WTC11 (cell line): Measurements from ENCODE around the gene C4orf33. TPM values are rescaled to one million over a fixed set of nuclear protein-coding genes. Genes with fewer than 3 reads are reported as not detected.

Experiments
- ATAC-seq: fragments of 200-7000 bp; cut with Tn5 transposase; 2 replicates; pipeline ENCODE4 v1.10.0; 2021; ENCODE audit warnings: mild to moderate bottlenecking, moderate library complexity
- CTCF ChIA-PET: fragments of 300-600 bp; sonication (Branson Sonifier 250); formaldehyde crosslinking; loops from one replicate; lab custom pipeline; 2021; ENCODE audit warnings: antibody characterized with exemption; lab: Charles Lee
- POLR2A ChIA-PET: fragments of 350-600 bp; sonication (Branson Sonifier 250); formaldehyde crosslinking; loops from one replicate; lab custom pipeline; 2021; ENCODE audit warnings: antibody characterized with exemption; lab: Charles Lee
- DNase-seq: peaks from one replicate; pipeline ENCODE4 v3.0.0; 2021; ENCODE audit warnings: low spot score
- H3K27ac Mint-ChIP-seq: 2 replicates; pipeline ENCODE4 v1.8.0; 2021; ENCODE audit warnings: mixed read lengths
- H3K27me3 Mint-ChIP-seq: 2 replicates; pipeline ENCODE4 v1.8.0; 2021; ENCODE audit warnings: low read depth, mild to moderate bottlenecking, moderate library complexity, mixed read lengths
- H3K36me3 Mint-ChIP-seq: 2 replicates; pipeline ENCODE4 v1.8.0; 2021; ENCODE audit warnings: mixed read lengths
- H3K4me1 Mint-ChIP-seq: 2 replicates; pipeline ENCODE4 v1.8.0; 2022; ENCODE audit warnings: mixed read lengths
- H3K4me3 Mint-ChIP-seq: 2 replicates; pipeline ENCODE4 v1.8.0; 2021; ENCODE audit warnings: mild to moderate bottlenecking, moderate library complexity, mixed read lengths
- H3K9me3 Mint-ChIP-seq: 2 replicates; pipeline ENCODE4 v1.8.0; 2021; ENCODE audit warnings: mixed read lengths
- ATF1 ChIP-seq: sonication (generic); formaldehyde crosslinking; IDR thresholded peaks from 2 replicates; pipeline ENCODE4 v1.8.1; 2023; ENCODE audit warnings: mild to moderate bottlenecking, moderate library complexity, missing genetic modification reagents
- CBFB ChIP-seq: sonication (generic); formaldehyde crosslinking; IDR thresholded peaks from 2 replicates; pipeline ENCODE4 v1.8.1; 2022; ENCODE audit warnings: mild to moderate bottlenecking, low read depth, missing genetic modification reagents
- EMX1 ChIP-seq: fragments of 250-450 bp; sonication (Bioruptor Pico); IDR thresholded peaks from 2 replicates; pipeline ENCODE4 v1.8.0; 2021; ENCODE audit warnings: mild to moderate bottlenecking
- FOXP1 ChIP-seq: sonication (generic); formaldehyde crosslinking; IDR thresholded peaks from 2 replicates; pipeline ENCODE4 v1.8.0; 2022; ENCODE audit warnings: missing genetic modification reagents, mild to moderate bottlenecking, moderate library complexity, borderline replicate concordance
- IRF2 ChIP-seq: sonication (generic); formaldehyde crosslinking; IDR thresholded peaks from 2 replicates; pipeline ENCODE4 v1.8.0; 2022; ENCODE audit warnings: low read depth, missing genetic modification reagents, borderline replicate concordance
- MLX ChIP-seq: sonication (generic); formaldehyde crosslinking; IDR thresholded peaks from 2 replicates; pipeline ENCODE4 v1.8.1; 2023; ENCODE audit warnings: mild to moderate bottlenecking, missing genetic modification reagents, moderate library complexity
- PRRX2 ChIP-seq: fragments of 250-450 bp; sonication (Bioruptor Pico); IDR thresholded peaks from 2 replicates; pipeline ENCODE4 v1.8.0; 2021; ENCODE audit warnings: mild to moderate bottlenecking
- SMAD4 ChIP-seq: sonication (generic); formaldehyde crosslinking; IDR thresholded peaks from 2 replicates; pipeline ENCODE4 v1.8.0; 2022; ENCODE audit warnings: mild to moderate bottlenecking, missing genetic modification reagents
- SP1 ChIP-seq: sonication (generic); formaldehyde crosslinking; conservative IDR thresholded peaks from 2 replicates; pipeline ENCODE4 v1.8.1; 2022; ENCODE audit warnings: missing genetic modification reagents
- ZNF512 ChIP-seq: sonication (generic); formaldehyde crosslinking; IDR thresholded peaks from 2 replicates; pipeline ENCODE4 v1.8.1; 2022; ENCODE audit warnings: missing genetic modification reagents, borderline replicate concordance
- total RNA-seq: library from RNA; stranded (reverse); gene quantifications from 3 replicates; pipeline ENCODE4 v1.2.3, GENCODE V29; 2021
- TF ChIP-seq, protein P1 (sequence below): fragments of 250-450 bp; sonication (Bioruptor Pico); IDR thresholded peaks from 2 replicates; pipeline ENCODE4 v1.9.0; 2021; ENCODE audit warnings: mild to moderate bottlenecking
- TF ChIP-seq, protein P2 (sequence below): fragments of 200-600 bp; IDR thresholded peaks from 2 replicates; pipeline ENCODE4 v1.8.0; 2022; ENCODE audit warnings: antibody characterized with exemption

The C4orf33 gene
- total RNA-seq, 1 experiment from 2014 or later: 6.9 TPM

- no peaks in the 10 kb centered on the region for H3K9me3 Mint-ChIP-seq
- H3K36me3 Mint-ChIP-seq: no peaks in the 10 kb centered on the region
- ChIA-PET CTCF (no interaction called here), POLR2A (no interaction called here)
- TF ChIP-seq ATF1 (CRISPR knock-in tag): no peak
- no peak for TF ChIP-seq MLX
- no peak for TF ChIP-seq CBFB
- no peak for TF ChIP-seq FOXP1 (CRISPR knock-in tag)
- TF ChIP-seq, protein P1, sequence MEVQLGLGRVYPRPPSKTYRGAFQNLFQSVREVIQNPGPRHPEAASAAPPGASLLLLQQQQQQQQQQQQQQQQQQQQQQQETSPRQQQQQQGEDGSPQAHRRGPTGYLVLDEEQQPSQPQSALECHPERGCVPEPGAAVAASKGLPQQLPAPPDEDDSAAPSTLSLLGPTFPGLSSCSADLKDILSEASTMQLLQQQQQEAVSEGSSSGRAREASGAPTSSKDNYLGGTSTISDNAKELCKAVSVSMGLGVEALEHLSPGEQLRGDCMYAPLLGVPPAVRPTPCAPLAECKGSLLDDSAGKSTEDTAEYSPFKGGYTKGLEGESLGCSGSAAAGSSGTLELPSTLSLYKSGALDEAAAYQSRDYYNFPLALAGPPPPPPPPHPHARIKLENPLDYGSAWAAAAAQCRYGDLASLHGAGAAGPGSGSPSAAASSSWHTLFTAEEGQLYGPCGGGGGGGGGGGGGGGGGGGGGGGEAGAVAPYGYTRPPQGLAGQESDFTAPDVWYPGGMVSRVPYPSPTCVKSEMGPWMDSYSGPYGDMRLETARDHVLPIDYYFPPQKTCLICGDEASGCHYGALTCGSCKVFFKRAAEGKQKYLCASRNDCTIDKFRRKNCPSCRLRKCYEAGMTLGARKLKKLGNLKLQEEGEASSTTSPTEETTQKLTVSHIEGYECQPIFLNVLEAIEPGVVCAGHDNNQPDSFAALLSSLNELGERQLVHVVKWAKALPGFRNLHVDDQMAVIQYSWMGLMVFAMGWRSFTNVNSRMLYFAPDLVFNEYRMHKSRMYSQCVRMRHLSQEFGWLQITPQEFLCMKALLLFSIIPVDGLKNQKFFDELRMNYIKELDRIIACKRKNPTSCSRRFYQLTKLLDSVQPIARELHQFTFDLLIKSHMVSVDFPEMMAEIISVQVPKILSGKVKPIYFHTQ (CRISPR knock-in tag): no peak
- no peak for TF ChIP-seq SP1 (CRISPR knock-in tag)
- no peak for TF ChIP-seq SMAD4
- TF ChIP-seq, protein P2, sequence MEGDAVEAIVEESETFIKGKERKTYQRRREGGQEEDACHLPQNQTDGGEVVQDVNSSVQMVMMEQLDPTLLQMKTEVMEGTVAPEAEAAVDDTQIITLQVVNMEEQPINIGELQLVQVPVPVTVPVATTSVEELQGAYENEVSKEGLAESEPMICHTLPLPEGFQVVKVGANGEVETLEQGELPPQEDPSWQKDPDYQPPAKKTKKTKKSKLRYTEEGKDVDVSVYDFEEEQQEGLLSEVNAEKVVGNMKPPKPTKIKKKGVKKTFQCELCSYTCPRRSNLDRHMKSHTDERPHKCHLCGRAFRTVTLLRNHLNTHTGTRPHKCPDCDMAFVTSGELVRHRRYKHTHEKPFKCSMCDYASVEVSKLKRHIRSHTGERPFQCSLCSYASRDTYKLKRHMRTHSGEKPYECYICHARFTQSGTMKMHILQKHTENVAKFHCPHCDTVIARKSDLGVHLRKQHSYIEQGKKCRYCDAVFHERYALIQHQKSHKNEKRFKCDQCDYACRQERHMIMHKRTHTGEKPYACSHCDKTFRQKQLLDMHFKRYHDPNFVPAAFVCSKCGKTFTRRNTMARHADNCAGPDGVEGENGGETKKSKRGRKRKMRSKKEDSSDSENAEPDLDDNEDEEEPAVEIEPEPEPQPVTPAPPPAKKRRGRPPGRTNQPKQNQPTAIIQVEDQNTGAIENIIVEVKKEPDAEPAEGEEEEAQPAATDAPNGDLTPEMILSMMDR: no peak
- no peak for TF ChIP-seq ZNF512 (CRISPR knock-in tag)
- no peak for DNase-seq
- no peak for ATAC-seq
- H3K4me3 Mint-ChIP-seq: no peak overlapping the region
- no peak overlapping the region for H3K27ac Mint-ChIP-seq
- peaks cover 24% of the 10 kb centered on the region for H3K4me1 Mint-ChIP-seq
- H3K27me3 Mint-ChIP-seq: no peaks in the 10 kb centered on the region
These were observed 44.6 kb downstream of the C4orf33 start for GRCh38 chr4:129140521-129140920.

DNA sequence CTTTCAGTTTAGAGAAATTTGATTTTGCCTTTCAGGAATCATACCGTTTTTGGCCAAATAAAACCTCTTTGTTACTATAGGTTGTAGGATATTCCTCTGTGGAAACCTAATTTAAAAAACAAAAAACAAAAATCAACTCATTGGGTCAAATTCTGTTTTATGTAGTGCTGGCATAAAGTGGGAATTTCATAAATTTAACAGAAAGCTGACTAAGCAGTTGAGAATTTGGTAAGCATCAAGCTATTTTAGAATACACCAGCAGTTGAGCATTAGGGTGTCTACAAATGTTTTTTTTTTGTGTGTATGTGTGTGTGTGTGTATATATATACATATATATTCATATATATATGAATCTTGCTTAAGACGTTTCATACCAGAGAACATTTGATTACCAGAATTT, 47.4 kb downstream of the C4orf33 start:
- no peaks in the 10 kb centered on the region for H3K36me3 Mint-ChIP-seq
- ATAC-seq (no peak), DNase-seq (no peak)
- H3K27me3 Mint-ChIP-seq: no peaks in the 10 kb centered on the region
- peaks cover 30% of the 10 kb centered on the region for H3K4me1 Mint-ChIP-seq
- no peak overlapping the region for H3K27ac Mint-ChIP-seq
- H3K9me3 Mint-ChIP-seq: no peaks in the 10 kb centered on the region
- H3K4me3 Mint-ChIP-seq: no peak overlapping the region
- TF ChIP-seq, protein P1 (CRISPR knock-in tag): no peak
- no peak for TF ChIP-seq EMX1 (CRISPR knock-in tag)
- ChIA-PET CTCF (no interaction called here), POLR2A (no interaction called here)

GRCh38 chr4:129144755-129145206, 48.8 kb downstream of the C4orf33 start:
- ChIA-PET CTCF (interaction anchor here (1.7 to 2.0 kb wide), 2 partner anchors 23 to 52 kb away, joined by 4 to 9 read pairs; partner anchors contain the start of gene SCLT1), POLR2A (no interaction called here)
- ATAC-seq (peak; percentile 54), DNase-seq (no peak)
- Mint-ChIP-seq H3K27me3 (no peaks in the 10 kb centered on the region), H3K9me3 (no peaks in the 10 kb centered on the region), H3K4me1 (peaks cover 18% of the 10 kb centered on the region), H3K4me3 (no peak overlapping the region), H3K27ac (no peak overlapping the region), H3K36me3 (no peaks in the 10 kb centered on the region)
- no peak for TF ChIP-seq PRRX2
- no peak for TF ChIP-seq IRF2 (CRISPR knock-in tag)
